ENCODE data around the gene UHRF2. TPM values are rescaled to one million over a fixed set of nuclear protein-coding genes. Genes with fewer than 3 reads are reported as not detected.
"Not testable (repeated sequence)": the region's sequence is repeated elsewhere in the genome, so short reads cannot be mapped to it uniquely, and the experiment has no call there.

UHRF2 gene
- polyA plus RNA-seq, 2 donors, result 9.9 to 13.7 TPM

- no peaks in the 10 kb centered on the region for H3K27me3 ChIP-seq (ENCODE audit: control insufficient read depth in 1 of 2, insufficient read depth in 2 of 2, low read length in 2 of 2)
- H3K4me1 ChIP-seq (ENCODE audit: control insufficient read depth in 2 of 2, insufficient read depth in 2 of 2, low read length in 1 of 2), result no peaks in the 10 kb centered on the region
- 86 to 93% methylated on average over 1 of the region's 1 CpG for WGBS, 2 donors
- no peak overlapping the region for H3K4me3 ChIP-seq (ENCODE audit: low read depth in 1 of 2, low read length in 2 of 2)
- no peak overlapping the region for H3K27ac ChIP-seq (ENCODE audit: low read depth in 2 of 2, low read length in 1 of 2)
- H3K9me3 ChIP-seq (ENCODE audit: control insufficient read depth in 2 of 2, insufficient read depth in 1 of 2, low read depth in 1 of 2, low read length in 1 of 2), result no peaks in the 10 kb centered on the region
- H3K36me3 ChIP-seq (ENCODE audit: control insufficient read depth in 2 of 2, insufficient read depth in 2 of 2, low read length in 1 of 2), result peaks cover 0 to 2% of the 10 kb centered on the region in 2 donors
These were observed 36.1 kb downstream of the UHRF2 start for GRCh38 chr9:6449086-6449485.

GRCh38 chr9:6449645-6450044 is 36.6 kb downstream of the UHRF2 start:
- no peaks in the 10 kb centered on the region for H3K27me3 ChIP-seq (ENCODE audit: control insufficient read depth in 1 of 2, insufficient read depth in 2 of 2, low read length in 2 of 2)
- H3K4me1 ChIP-seq (ENCODE audit: control insufficient read depth in 2 of 2, insufficient read depth in 2 of 2, low read length in 1 of 2), result no peaks in the 10 kb centered on the region
- H3K27ac ChIP-seq (ENCODE audit: low read depth in 2 of 2, low read length in 1 of 2), result no peak overlapping the region
- H3K36me3 ChIP-seq (ENCODE audit: control insufficient read depth in 2 of 2, insufficient read depth in 2 of 2, low read length in 1 of 2), result peaks cover 0 to 2% of the 10 kb centered on the region in 2 donors
- H3K9me3 ChIP-seq (ENCODE audit: control insufficient read depth in 2 of 2, insufficient read depth in 1 of 2, low read depth in 1 of 2, low read length in 1 of 2), result no peaks in the 10 kb centered on the region
- no peak overlapping the region for H3K4me3 ChIP-seq (ENCODE audit: low read depth in 1 of 2, low read length in 2 of 2)

- 66 to 70% methylated on average over 5 of the region's 5 CpGs for WGBS, 2 donors
- Histone ChIP-seq H3K9me3 (ENCODE audit: control insufficient read depth in 2 of 2, insufficient read depth in 1 of 2, low read depth in 1 of 2, low read length in 1 of 2) (no peaks in the 10 kb centered on the region), H3K27ac (ENCODE audit: low read depth in 2 of 2, low read length in 1 of 2) (no peak overlapping the region), H3K36me3 (ENCODE audit: control insufficient read depth in 2 of 2, insufficient read depth in 2 of 2, low read length in 1 of 2) (peaks cover 0 to 2% of the 10 kb centered on the region in 2 donors), H3K4me1 (ENCODE audit: control insufficient read depth in 2 of 2, insufficient read depth in 2 of 2, low read length in 1 of 2) (no peaks in the 10 kb centered on the region), H3K27me3 (ENCODE audit: control insufficient read depth in 1 of 2, insufficient read depth in 2 of 2, low read length in 2 of 2) (no peaks in the 10 kb centered on the region), H3K4me3 (ENCODE audit: low read depth in 1 of 2, low read length in 2 of 2) (no peak overlapping the region)
These were observed 37.8 kb downstream of the UHRF2 start for GRCh38 chr9:6450641-6451375.

- not testable (repeated sequence) for H3K9me3 ChIP-seq (ENCODE audit: control insufficient read depth in 2 of 2, insufficient read depth in 1 of 2, low read depth in 1 of 2, low read length in 1 of 2); H3K4me3 ChIP-seq (ENCODE audit: low read depth in 1 of 2, low read length in 2 of 2); H3K27me3 ChIP-seq (ENCODE audit: control insufficient read depth in 1 of 2, insufficient read depth in 2 of 2, low read length in 2 of 2); H3K36me3 ChIP-seq (ENCODE audit: control insufficient read depth in 2 of 2, insufficient read depth in 2 of 2, low read length in 1 of 2); H3K4me1 ChIP-seq (ENCODE audit: control insufficient read depth in 2 of 2, insufficient read depth in 2 of 2, low read length in 1 of 2); H3K27ac ChIP-seq (ENCODE audit: low read depth in 2 of 2, low read length in 1 of 2)
- 95 to 99% methylated on average over 4 of the region's 4 CpGs for WGBS, 2 donors
These were observed 42.3 kb downstream of the UHRF2 start for GRCh38 chr9:6455292-6455691.

GRCh38 chr9:6458704-6459103 is 45.7 kb downstream of the UHRF2 start:
- WGBS, 2 donors, result 93 to 100% methylated on average over 4 of the region's 4 CpGs
- H3K27ac ChIP-seq (ENCODE audit: low read depth in 2 of 2, low read length in 1 of 2); H3K9me3 ChIP-seq (ENCODE audit: control insufficient read depth in 2 of 2, insufficient read depth in 1 of 2, low read depth in 1 of 2, low read length in 1 of 2); H3K4me1 ChIP-seq (ENCODE audit: control insufficient read depth in 2 of 2, insufficient read depth in 2 of 2, low read length in 1 of 2); H3K4me3 ChIP-seq (ENCODE audit: low read depth in 1 of 2, low read length in 2 of 2); H3K36me3 ChIP-seq (ENCODE audit: control insufficient read depth in 2 of 2, insufficient read depth in 2 of 2, low read length in 1 of 2); H3K27me3 ChIP-seq (ENCODE audit: control insufficient read depth in 1 of 2, insufficient read depth in 2 of 2, low read length in 2 of 2): not testable (repeated sequence)

GRCh38 chr9:6459718-6460117 is 46.7 kb downstream of the UHRF2 start:
- Histone ChIP-seq H3K4me3 (ENCODE audit: low read depth in 1 of 2, low read length in 2 of 2) (no peak overlapping the region), H3K27me3 (ENCODE audit: control insufficient read depth in 1 of 2, insufficient read depth in 2 of 2, low read length in 2 of 2) (no peaks in the 10 kb centered on the region), H3K27ac (ENCODE audit: low read depth in 2 of 2, low read length in 1 of 2) (no peak overlapping the region), H3K9me3 (ENCODE audit: control insufficient read depth in 2 of 2, insufficient read depth in 1 of 2, low read depth in 1 of 2, low read length in 1 of 2) (no peaks in the 10 kb centered on the region), H3K36me3 (ENCODE audit: control insufficient read depth in 2 of 2, insufficient read depth in 2 of 2, low read length in 1 of 2) (no peaks in the 10 kb centered on the region), H3K4me1 (ENCODE audit: control insufficient read depth in 2 of 2, insufficient read depth in 2 of 2, low read length in 1 of 2) (no peaks in the 10 kb centered on the region)
- 95 to 96% methylated on average over 5 of the region's 5 CpGs for WGBS, 2 donors

- Histone ChIP-seq H3K4me3 (ENCODE audit: low read depth in 1 of 2, low read length in 2 of 2) (no peak overlapping the region), H3K27ac (ENCODE audit: low read depth in 2 of 2, low read length in 1 of 2) (no peak overlapping the region), H3K36me3 (ENCODE audit: control insufficient read depth in 2 of 2, insufficient read depth in 2 of 2, low read length in 1 of 2) (no peaks in the 10 kb centered on the region)
These were observed 47.3 kb downstream of the UHRF2 start for GRCh38 chr9:6460189-6460768.

GRCh38 chr9:6461619-6462018 is 48.6 kb downstream of the UHRF2 start:
- H3K27ac ChIP-seq (ENCODE audit: low read depth in 2 of 2, low read length in 1 of 2), result no peak overlapping the region
- H3K9me3 ChIP-seq (ENCODE audit: control insufficient read depth in 2 of 2, insufficient read depth in 1 of 2, low read depth in 1 of 2, low read length in 1 of 2), result no peaks in the 10 kb centered on the region
- 94 to 98% methylated on average over 3 of the region's 3 CpGs for WGBS, 2 donors
- H3K36me3 ChIP-seq (ENCODE audit: control insufficient read depth in 2 of 2, insufficient read depth in 2 of 2, low read length in 1 of 2), result no peaks in the 10 kb centered on the region
- no peak overlapping the region for H3K4me3 ChIP-seq (ENCODE audit: low read depth in 1 of 2, low read length in 2 of 2)
- H3K27me3 ChIP-seq (ENCODE audit: control insufficient read depth in 1 of 2, insufficient read depth in 2 of 2, low read length in 2 of 2), result no peaks in the 10 kb centered on the region
- H3K4me1 ChIP-seq (ENCODE audit: control insufficient read depth in 2 of 2, insufficient read depth in 2 of 2, low read length in 1 of 2), result no peaks in the 10 kb centered on the region

More at GRCh38 chr9:6460189-6460768, 47.3 kb downstream of the UHRF2 start:
- H3K4me1 ChIP-seq (ENCODE audit: control insufficient read depth in 2 of 2, insufficient read depth in 2 of 2, low read length in 1 of 2), result no peaks in the 10 kb centered on the region
- no peaks in the 10 kb centered on the region for H3K9me3 ChIP-seq (ENCODE audit: control insufficient read depth in 2 of 2, insufficient read depth in 1 of 2, low read depth in 1 of 2, low read length in 1 of 2)
- H3K27me3 ChIP-seq (ENCODE audit: control insufficient read depth in 1 of 2, insufficient read depth in 2 of 2, low read length in 2 of 2), result no peaks in the 10 kb centered on the region
- whole genome bisulfite sequencing, 2 donors, result 95% methylated on average over 5 of the region's 5 CpGs

- WGBS, 2 donors, result 74 to 80% methylated on average over 6 of the region's 6 CpGs
- Histone ChIP-seq H3K27me3 (ENCODE audit: control insufficient read depth in 1 of 2, insufficient read depth in 2 of 2, low read length in 2 of 2) (no peaks in the 10 kb centered on the region), H3K36me3 (ENCODE audit: control insufficient read depth in 2 of 2, insufficient read depth in 2 of 2, low read length in 1 of 2) (no peaks in the 10 kb centered on the region), H3K9me3 (ENCODE audit: control insufficient read depth in 2 of 2, insufficient read depth in 1 of 2, low read depth in 1 of 2, low read length in 1 of 2) (no peaks in the 10 kb centered on the region), H3K4me3 (ENCODE audit: low read depth in 1 of 2, low read length in 2 of 2) (no peak overlapping the region), H3K27ac (ENCODE audit: low read depth in 2 of 2, low read length in 1 of 2) (no peak overlapping the region), H3K4me1 (ENCODE audit: control insufficient read depth in 2 of 2, insufficient read depth in 2 of 2, low read length in 1 of 2) (no peaks in the 10 kb centered on the region)
These were observed 54.1 kb downstream of the UHRF2 start for GRCh38 chr9:6467006-6467625.

All from esophagus (tissue), 2 donors.